Measurements from ENCODE around the gene RICTOR. TPM values are rescaled to one million over a fixed set of nuclear protein-coding genes. Genes with fewer than 3 reads are reported as not detected.

Gene RICTOR
- total RNA-seq, 1 donor from 2014 or later, result 30.1 TPM

DNA sequence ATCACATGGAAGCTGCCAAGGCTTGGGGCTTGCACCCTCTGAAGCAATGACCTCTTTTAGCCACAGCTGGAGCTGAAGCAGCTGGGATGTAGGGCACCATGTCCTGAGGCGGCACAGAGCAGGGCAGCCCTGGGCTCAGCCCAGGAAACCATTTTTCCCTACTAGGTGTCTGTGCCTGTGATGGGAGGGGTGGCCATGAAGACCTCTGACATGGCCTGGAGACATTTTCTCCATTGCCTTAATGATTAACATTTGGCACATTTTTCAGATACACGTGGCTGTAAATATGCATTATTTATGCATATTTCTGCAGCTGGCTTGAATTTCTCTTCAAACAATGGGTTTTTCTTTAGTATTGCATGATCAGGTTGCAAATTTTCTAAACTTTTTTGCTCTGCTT, 146.7 kb downstream of the RICTOR start:
- H3K9me3 Mint-ChIP-seq, result no peaks in the 10 kb centered on the region
- H3K27ac Mint-ChIP-seq, result no peak overlapping the region
- H3K4me3 Mint-ChIP-seq, result no peak overlapping the region
- peaks cover 13% of the 10 kb centered on the region for H3K27me3 Mint-ChIP-seq (ENCODE audit: insufficient read depth)
- no peaks in the 10 kb centered on the region for H3K36me3 Mint-ChIP-seq (ENCODE audit: low read depth)
- intact Hi-C loops (cut with micrococcal nuclease), result no loop called here
- no peak for DNase-seq (ENCODE audit: low spot score)
- H3K4me1 Mint-ChIP-seq (ENCODE audit: low read depth), result no peaks in the 10 kb centered on the region

DNA sequence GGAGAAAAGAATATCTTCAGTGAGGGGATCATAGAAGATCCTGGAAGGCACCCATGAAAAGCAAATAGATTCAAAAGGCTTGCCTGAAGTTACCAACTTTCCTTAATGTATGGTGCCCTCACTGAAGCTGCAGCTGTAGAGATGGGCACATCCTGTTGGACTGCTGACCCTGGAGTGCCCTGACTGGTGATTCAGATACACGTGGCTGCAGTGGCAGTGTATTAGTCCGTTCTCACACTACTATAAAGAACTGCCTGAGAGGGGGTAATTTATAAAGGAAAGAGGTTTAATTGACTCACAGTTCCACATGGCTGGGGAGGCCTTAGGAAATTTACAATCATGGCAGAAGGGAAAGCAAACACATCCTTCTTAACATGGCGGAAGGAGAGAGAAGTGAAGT, 148.1 kb downstream of the RICTOR start:
- no peak overlapping the region for H3K27ac Mint-ChIP-seq

DNA sequence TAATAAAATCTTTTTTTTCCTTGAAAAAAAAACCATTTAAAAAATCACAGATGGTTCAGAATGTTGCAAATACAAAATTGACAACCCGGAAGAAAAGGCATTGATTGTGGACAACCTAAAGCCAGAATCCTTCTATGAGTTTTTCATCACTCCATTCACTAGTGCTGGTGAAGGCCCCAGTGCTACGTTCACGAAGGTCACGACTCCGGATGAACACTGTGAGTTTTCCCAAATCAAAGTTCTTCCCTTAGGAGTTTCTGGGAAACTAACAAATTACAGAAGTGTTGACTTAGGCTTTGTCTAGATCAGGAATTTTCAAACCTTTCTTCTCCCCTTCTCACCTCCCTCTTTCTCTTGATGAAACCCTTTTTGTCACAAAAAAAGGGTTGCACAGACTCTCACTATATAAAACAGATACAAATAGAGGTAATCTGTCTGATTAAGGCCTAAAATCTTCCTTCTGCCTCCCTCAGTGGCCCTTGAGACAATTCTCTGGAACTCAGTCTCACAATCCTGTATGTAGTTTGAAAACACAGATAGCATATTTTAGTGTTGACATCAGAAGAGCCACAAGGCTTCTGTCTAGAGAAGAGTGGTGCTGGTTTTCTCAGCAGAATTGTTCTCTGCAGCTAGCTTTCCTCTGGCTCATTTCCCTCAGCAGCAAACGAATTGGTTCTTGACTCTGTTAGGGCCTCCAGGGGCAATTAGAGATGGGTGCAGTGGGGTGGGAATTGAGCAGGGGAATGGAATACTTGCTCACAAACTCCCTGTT, 148.9 kb downstream of the RICTOR start:
- Mint-ChIP-seq H3K27ac (no peak overlapping the region), H3K4me3 (no peak overlapping the region), H3K4me1 (ENCODE audit: low read depth) (no peaks in the 10 kb centered on the region), H3K9me3 (no peaks in the 10 kb centered on the region), H3K27me3 (ENCODE audit: insufficient read depth) (peaks cover 16% of the 10 kb centered on the region), H3K36me3 (ENCODE audit: low read depth) (no peaks in the 10 kb centered on the region)
- intact Hi-C loops (cut with micrococcal nuclease), result no loop called here
- no peak for DNase-seq (ENCODE audit: low spot score)

More for the DNA sequence above, 148.1 kb downstream of the RICTOR start:
- no peak overlapping the region for H3K4me3 Mint-ChIP-seq
- H3K4me1 Mint-ChIP-seq (ENCODE audit: low read depth), result no peaks in the 10 kb centered on the region
- no peaks in the 10 kb centered on the region for H3K36me3 Mint-ChIP-seq (ENCODE audit: low read depth)
- no peaks in the 10 kb centered on the region for H3K9me3 Mint-ChIP-seq
- intact Hi-C loops (cut with micrococcal nuclease), result no loop called here
- H3K27me3 Mint-ChIP-seq (ENCODE audit: insufficient read depth), result peaks cover 16% of the 10 kb centered on the region
- no peak for DNase-seq (ENCODE audit: low spot score)

- no peak for DNase-seq (ENCODE audit: low spot score)
- Mint-ChIP-seq H3K4me3 (no peak overlapping the region), H3K27ac (no peak overlapping the region), H3K9me3 (no peaks in the 10 kb centered on the region), H3K4me1 (ENCODE audit: low read depth) (no peaks in the 10 kb centered on the region), H3K27me3 (ENCODE audit: insufficient read depth) (peaks cover 21% of the 10 kb centered on the region), H3K36me3 (ENCODE audit: low read depth) (no peaks in the 10 kb centered on the region)
- intact Hi-C loops (cut with micrococcal nuclease), result no loop called here
Measured at GRCh38 chr5:38923661-38924451, 150.3 kb downstream of the RICTOR start.

- peak; percentile 9 for DNase-seq (ENCODE audit: low spot score)
- H3K27ac Mint-ChIP-seq, result no peak overlapping the region
- H3K4me1 Mint-ChIP-seq (ENCODE audit: low read depth), result no peaks in the 10 kb centered on the region
- H3K4me3 Mint-ChIP-seq, result no peak overlapping the region
- peaks cover 14% of the 10 kb centered on the region for H3K27me3 Mint-ChIP-seq (ENCODE audit: insufficient read depth)
- intact Hi-C loops (cut with micrococcal nuclease), result loop anchor here (1.0 kb wide), 2 partner anchors 91 to 481 kb away; no protein-coding TSS in a partner anchor
- no peaks in the 10 kb centered on the region for H3K36me3 Mint-ChIP-seq (ENCODE audit: low read depth)
- no peaks in the 10 kb centered on the region for H3K9me3 Mint-ChIP-seq
Measured at GRCh38 chr5:38922199-38922598, 152.0 kb downstream of the RICTOR start.

- H3K4me1 Mint-ChIP-seq (ENCODE audit: low read depth), result no peaks in the 10 kb centered on the region
- H3K27me3 Mint-ChIP-seq (ENCODE audit: insufficient read depth), result peaks cover 17% of the 10 kb centered on the region
- H3K27ac Mint-ChIP-seq, result no peak overlapping the region
- no peak overlapping the region for H3K4me3 Mint-ChIP-seq
- DNase-seq (ENCODE audit: low spot score), result no peak
- intact Hi-C loops (cut with micrococcal nuclease), result no loop called here
- H3K9me3 Mint-ChIP-seq, result no peaks in the 10 kb centered on the region
- no peaks in the 10 kb centered on the region for H3K36me3 Mint-ChIP-seq (ENCODE audit: low read depth)
Measured at GRCh38 chr5:38921174-38921573, 153.0 kb downstream of the RICTOR start.

GRCh38 chr5:38916802-38917201, 157.4 kb downstream of the RICTOR start:
- Mint-ChIP-seq H3K9me3 (no peaks in the 10 kb centered on the region), H3K27me3 (ENCODE audit: insufficient read depth) (peaks cover 12% of the 10 kb centered on the region), H3K36me3 (ENCODE audit: low read depth) (no peaks in the 10 kb centered on the region), H3K4me1 (ENCODE audit: low read depth) (no peaks in the 10 kb centered on the region), H3K27ac (no peak overlapping the region), H3K4me3 (no peak overlapping the region)
- intact Hi-C loops (cut with micrococcal nuclease), result no loop called here
- no peak for DNase-seq (ENCODE audit: low spot score)

- Mint-ChIP-seq H3K27me3 (ENCODE audit: insufficient read depth) (peaks cover 11% of the 10 kb centered on the region), H3K27ac (no peak overlapping the region), H3K9me3 (peaks cover 6% of the 10 kb centered on the region), H3K4me3 (no peak overlapping the region), H3K36me3 (ENCODE audit: low read depth) (no peaks in the 10 kb centered on the region), H3K4me1 (ENCODE audit: low read depth) (no peaks in the 10 kb centered on the region)
- no peak for DNase-seq (ENCODE audit: low spot score)
- intact Hi-C loops (cut with micrococcal nuclease), result no loop called here
Measured at GRCh38 chr5:38913714-38914113, 160.5 kb downstream of the RICTOR start.

DNA sequence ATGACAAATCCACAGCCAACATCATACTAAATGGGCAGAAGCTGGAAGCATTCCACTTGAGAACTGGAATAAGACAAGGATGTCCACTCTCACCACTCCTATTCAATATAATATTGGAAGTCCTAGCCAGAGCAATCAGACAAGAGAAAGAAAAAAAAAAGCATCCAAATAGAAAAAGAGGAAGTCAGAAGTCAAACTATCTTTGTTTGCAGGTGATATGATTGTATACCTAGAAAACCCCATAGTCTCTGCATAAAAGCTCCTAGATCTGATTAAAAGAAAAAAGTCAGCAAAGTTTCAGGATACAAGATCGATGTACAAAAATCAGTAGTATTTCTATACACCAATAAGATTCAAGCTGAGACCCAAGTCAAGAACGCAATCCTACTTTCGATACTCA, 162.3 kb downstream of the RICTOR start:
- Mint-ChIP-seq H3K27me3 (ENCODE audit: insufficient read depth) (peaks cover 13% of the 10 kb centered on the region), H3K4me1 (ENCODE audit: low read depth) (no peaks in the 10 kb centered on the region), H3K9me3 (peaks cover 6% of the 10 kb centered on the region), H3K36me3 (ENCODE audit: low read depth) (no peaks in the 10 kb centered on the region), H3K27ac (no peak overlapping the region), H3K4me3 (no peak overlapping the region)
- intact Hi-C loops (cut with micrococcal nuclease), result no loop called here
- DNase-seq (ENCODE audit: low spot score), result no peak

DNA sequence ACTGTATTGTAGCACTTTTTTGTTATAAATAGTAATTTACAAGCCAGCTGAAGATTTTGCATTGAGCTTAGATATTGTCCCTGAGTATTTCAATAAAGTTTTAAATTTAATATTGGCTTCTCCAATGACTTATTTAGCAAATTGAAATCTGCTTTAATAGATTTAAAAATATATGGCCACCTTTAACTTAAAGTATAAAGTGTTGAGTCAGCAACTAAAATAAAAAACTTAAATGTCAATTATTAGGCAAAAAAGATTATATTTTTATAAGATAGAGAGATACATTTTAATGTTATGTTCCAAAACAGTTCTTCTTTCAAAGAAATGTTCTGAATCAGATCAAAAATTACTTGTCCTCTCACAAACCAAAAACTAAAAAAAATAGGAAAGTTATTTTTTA, 167.7 kb downstream of the RICTOR start:
- no peak for DNase-seq (ENCODE audit: low spot score)
- Mint-ChIP-seq H3K27me3 (ENCODE audit: insufficient read depth) (peaks cover 6% of the 10 kb centered on the region), H3K27ac (no peak overlapping the region), H3K9me3 (peaks cover 11% of the 10 kb centered on the region), H3K36me3 (ENCODE audit: low read depth) (no peaks in the 10 kb centered on the region), H3K4me3 (no peak overlapping the region), H3K4me1 (ENCODE audit: low read depth) (no peaks in the 10 kb centered on the region)
- intact Hi-C loops (cut with micrococcal nuclease), result no loop called here

- H3K9me3 Mint-ChIP-seq, result peaks cover 11% of the 10 kb centered on the region
- H3K4me3 Mint-ChIP-seq, result no peak overlapping the region
- peaks cover 6% of the 10 kb centered on the region for H3K27me3 Mint-ChIP-seq (ENCODE audit: insufficient read depth)
- H3K36me3 Mint-ChIP-seq (ENCODE audit: low read depth), result no peaks in the 10 kb centered on the region
- no peak overlapping the region for H3K27ac Mint-ChIP-seq
- no peak for DNase-seq (ENCODE audit: low spot score)
- intact Hi-C loops (cut with micrococcal nuclease), result no loop called here
- H3K4me1 Mint-ChIP-seq (ENCODE audit: low read depth), result no peaks in the 10 kb centered on the region
Measured at GRCh38 chr5:38905516-38905915, 168.7 kb downstream of the RICTOR start.

DNA sequence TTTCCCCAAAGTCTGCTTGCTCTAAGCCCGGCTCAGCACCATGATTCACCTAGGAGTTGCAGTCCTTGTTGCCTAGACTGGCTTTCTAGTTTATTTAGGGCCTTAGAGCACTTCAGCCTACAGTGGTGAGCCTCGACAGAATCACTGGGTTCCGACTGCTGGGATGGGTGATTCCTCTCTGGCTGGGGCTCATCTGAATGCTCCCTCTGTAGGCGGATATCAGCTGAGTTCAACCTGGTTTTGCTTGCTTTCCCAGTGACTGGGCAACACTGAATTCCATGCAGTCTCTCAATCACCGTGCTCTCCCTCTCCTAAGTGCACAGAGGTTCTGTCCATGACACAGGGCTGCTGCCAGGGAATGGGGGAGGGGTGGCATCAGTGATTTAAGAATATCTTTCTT, 174.3 kb downstream of the RICTOR start:
- intact Hi-C loops (cut with micrococcal nuclease), result no loop called here
- H3K27me3 Mint-ChIP-seq (ENCODE audit: insufficient read depth), result peaks cover 6% of the 10 kb centered on the region
- peaks cover 5% of the 10 kb centered on the region for H3K9me3 Mint-ChIP-seq
- H3K4me3 Mint-ChIP-seq, result no peak overlapping the region
- no peak overlapping the region for H3K27ac Mint-ChIP-seq
- no peak for DNase-seq (ENCODE audit: low spot score)
- no peaks in the 10 kb centered on the region for H3K4me1 Mint-ChIP-seq (ENCODE audit: low read depth)
- H3K36me3 Mint-ChIP-seq (ENCODE audit: low read depth), result no peaks in the 10 kb centered on the region

DNA sequence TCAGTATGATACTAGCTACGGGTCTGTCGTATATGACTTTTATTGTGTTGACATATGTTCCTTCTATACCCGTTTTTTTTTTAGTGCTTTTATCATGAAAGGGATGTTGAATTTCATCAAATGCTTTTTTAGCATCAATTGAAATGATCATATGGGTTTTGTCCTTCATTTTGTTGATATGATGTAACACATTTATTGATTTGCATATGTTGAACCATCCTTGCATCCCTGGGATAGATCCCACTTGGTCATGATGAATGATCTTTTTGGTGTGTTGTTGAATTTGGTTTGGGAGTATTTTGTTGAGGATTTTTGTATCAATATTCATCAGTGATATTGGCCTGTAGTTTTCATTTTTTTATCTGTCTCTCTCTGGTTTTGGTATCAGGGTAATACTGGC, 177.4 kb downstream of the RICTOR start:
- intact Hi-C loops (cut with micrococcal nuclease), result no loop called here
- H3K4me1 Mint-ChIP-seq (ENCODE audit: low read depth), result no peaks in the 10 kb centered on the region
- no peak overlapping the region for H3K4me3 Mint-ChIP-seq
- peaks cover 14% of the 10 kb centered on the region for H3K27me3 Mint-ChIP-seq (ENCODE audit: insufficient read depth)
- H3K27ac Mint-ChIP-seq, result no peak overlapping the region
- DNase-seq (ENCODE audit: low spot score), result no peak
- no peaks in the 10 kb centered on the region for H3K9me3 Mint-ChIP-seq
- H3K36me3 Mint-ChIP-seq (ENCODE audit: low read depth), result no peaks in the 10 kb centered on the region

All from activated T-helper 1 cell treated with anti-CD3 and anti-CD28 coated beads, Interleukin-12 subunit alpha, Interleukin-12 subunit beta, Interleukin-2, Interleukin-4 antibody, amounts not matched to agents 30 ng/mL and 10 ng/mL and 1 ng/mL, durations not matched to agents 14 hours and 24 hours and 36 hours (primary cell).